ENCODE results near the gene MYO3B.

The MYO3B gene

GRCh38 chr2:170455617-170456426 is 277.9 kb downstream of the MYO3B start:
- H2AFZ ChIP-seq (ENCODE audit: low read depth, low read length, severe bottlenecking) = no peak overlapping the region
- H3K4me2 ChIP-seq (ENCODE audit: low read depth, low read length, poor library complexity, severe bottlenecking) = no peak overlapping the region
- H3K9ac ChIP-seq (ENCODE audit: low read length) = no peak overlapping the region
- no peak overlapping the region for H3K4me3 ChIP-seq (ENCODE audit: insufficient read depth, low read length, poor library complexity, severe bottlenecking)
- no peaks in the 10 kb centered on the region for H3F3A ChIP-seq (ENCODE audit: insufficient read depth)
- no peaks in the 10 kb centered on the region for H3K9me2 ChIP-seq (replicated peaks; ENCODE audit: insufficient read depth, low read length)
- no peaks in the 10 kb centered on the region for H3K27me3 ChIP-seq (ENCODE audit: low read length)
- H3K27ac ChIP-seq (ENCODE audit: low read depth, low read length) = no peak overlapping the region
- TF ChIP-seq CTCF (IDR thresholded peaks at IDR 0.05; ENCODE audit: insufficient read depth, low read length, poor library complexity, severe bottlenecking) = no peak
- TF ChIP-seq EZH2phosphoT487 (conservative IDR thresholded peaks at IDR 0.05; ENCODE audit: low read length) = no peak
- no peaks in the 10 kb centered on the region for H3K79me2 ChIP-seq (ENCODE audit: insufficient read depth, low read length)
- no peaks in the 10 kb centered on the region for H4K20me1 ChIP-seq (ENCODE audit: low read depth, low read length)
- H3K9me3 ChIP-seq (ENCODE audit: insufficient read depth, low read length) = no peaks in the 10 kb centered on the region
- H3K36me3 ChIP-seq (ENCODE audit: low read length) = no peaks in the 10 kb centered on the region

- H3F3A ChIP-seq (ENCODE audit: insufficient read depth) = no peaks in the 10 kb centered on the region
- TF ChIP-seq CTCF (IDR thresholded peaks at IDR 0.05; ENCODE audit: insufficient read depth, low read length, poor library complexity, severe bottlenecking) = no peak
- no peak for TF ChIP-seq EZH2phosphoT487 (conservative IDR thresholded peaks at IDR 0.05; ENCODE audit: low read length)
- no peak overlapping the region for H3K4me3 ChIP-seq (ENCODE audit: insufficient read depth, low read length, poor library complexity, severe bottlenecking)
- no peak overlapping the region for H3K4me2 ChIP-seq (ENCODE audit: low read depth, low read length, poor library complexity, severe bottlenecking)
- no peak overlapping the region for H3K27ac ChIP-seq (ENCODE audit: low read depth, low read length)
- H3K27me3 ChIP-seq (ENCODE audit: low read length) = no peaks in the 10 kb centered on the region
- no peak overlapping the region for H3K9ac ChIP-seq (ENCODE audit: low read length)
- no peaks in the 10 kb centered on the region for H4K20me1 ChIP-seq (ENCODE audit: low read depth, low read length)
- H2AFZ ChIP-seq (ENCODE audit: low read depth, low read length, severe bottlenecking) = no peak overlapping the region
- no peaks in the 10 kb centered on the region for H3K79me2 ChIP-seq (ENCODE audit: insufficient read depth, low read length)
- H3K9me2 ChIP-seq (replicated peaks; ENCODE audit: insufficient read depth, low read length) = no peaks in the 10 kb centered on the region
- no peaks in the 10 kb centered on the region for H3K36me3 ChIP-seq (ENCODE audit: low read length)
- H3K9me3 ChIP-seq (ENCODE audit: insufficient read depth, low read length) = no peaks in the 10 kb centered on the region
These were observed 279.0 kb downstream of the MYO3B start for GRCh38 chr2:170456914-170457313.

- Histone ChIP-seq H4K20me1 (ENCODE audit: low read depth, low read length) (no peaks in the 10 kb centered on the region), H3K9me3 (ENCODE audit: insufficient read depth, low read length) (no peaks in the 10 kb centered on the region), H3K4me3 (ENCODE audit: insufficient read depth, low read length, poor library complexity, severe bottlenecking) (no peak overlapping the region), H2AFZ (ENCODE audit: low read depth, low read length, severe bottlenecking) (no peak overlapping the region), H3K9ac (ENCODE audit: low read length) (no peak overlapping the region), H3K79me2 (ENCODE audit: insufficient read depth, low read length) (no peaks in the 10 kb centered on the region), H3K4me2 (ENCODE audit: low read depth, low read length, poor library complexity, severe bottlenecking) (no peak overlapping the region), H3F3A (ENCODE audit: insufficient read depth) (no peaks in the 10 kb centered on the region), H3K27me3 (ENCODE audit: low read length) (no peaks in the 10 kb centered on the region), H3K36me3 (ENCODE audit: low read length) (no peaks in the 10 kb centered on the region), H3K27ac (ENCODE audit: low read depth, low read length) (no peak overlapping the region), H3K9me2 (replicated peaks; ENCODE audit: insufficient read depth, low read length) (no peaks in the 10 kb centered on the region)
- no peak for TF ChIP-seq EZH2phosphoT487 (conservative IDR thresholded peaks at IDR 0.05; ENCODE audit: low read length)
- TF ChIP-seq CTCF (IDR thresholded peaks at IDR 0.05; ENCODE audit: insufficient read depth, low read length, poor library complexity, severe bottlenecking) = no peak
These were observed 279.8 kb downstream of the MYO3B start for GRCh38 chr2:170457742-170458141.

All from SU-DHL-6 (cell line).